GM12892 (cell line): Measurements from ENCODE around the gene FLNA.

Source experiments
- POLR2A ChIP-seq: IDR thresholded peaks from 2 replicates; pipeline ENCODE4 v1.6.1; 2011; ENCODE audit warnings: low read depth, low read length, control low read depth
- POLR2AphosphoS5 ChIP-seq: IDR thresholded peaks from 2 replicates; pipeline ENCODE4 v1.6.1; 2011; ENCODE audit warnings: low read depth, low read length, control low read depth
- TAF1 ChIP-seq: IDR thresholded peaks from 2 replicates; pipeline ENCODE4 v1.6.1; 2011; ENCODE audit warnings: low read depth, mild to moderate bottlenecking, control low read depth, low read length, borderline replicate concordance

DNA sequence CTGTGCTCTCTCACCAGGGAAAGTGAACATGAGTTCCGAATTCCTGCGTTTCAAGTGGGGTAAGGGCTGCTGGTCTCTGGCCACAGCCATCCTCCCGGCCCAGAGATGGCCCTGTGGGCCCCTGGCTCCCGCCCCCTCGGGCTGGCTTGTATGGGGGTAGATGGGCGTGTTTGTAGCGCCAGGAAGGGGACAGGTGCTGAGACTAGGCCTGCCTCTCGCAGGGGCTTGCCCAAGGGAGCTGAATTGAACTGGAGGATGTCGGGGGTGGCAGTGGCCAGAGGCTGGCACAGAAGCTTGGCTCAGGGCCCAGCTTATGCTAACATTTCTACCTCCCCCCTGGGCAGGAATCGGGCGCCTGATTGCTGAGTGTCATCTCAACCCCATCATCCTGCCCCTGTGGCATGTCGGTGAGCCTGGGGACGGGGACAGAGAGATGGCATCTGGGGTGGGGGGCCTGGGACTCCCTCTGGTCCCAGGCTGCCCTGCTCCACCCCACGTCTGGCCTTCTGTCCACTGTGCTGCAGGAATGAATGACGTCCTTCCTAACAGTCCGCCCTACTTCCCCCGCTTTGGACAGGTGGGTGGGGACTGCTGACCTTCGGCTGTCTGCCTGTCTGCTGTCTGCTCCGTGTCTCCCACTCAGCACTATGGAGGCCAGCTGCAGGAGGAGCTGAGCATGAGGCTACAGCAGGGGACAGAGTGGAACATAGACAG lies 45.4 kb upstream of the FLNA start:
- TF ChIP-seq POLR2AphosphoS5 (no peak), POLR2A (no peak), TAF1 (no peak)
